Stimulated activated CD4-positive, alpha-beta T cell treated with anti-CD3 and anti-CD28 coated beads, Interleukin-12 subunit alpha, Interleukin-12 subunit beta, amount 100 ng/mL, for 4 hours (primary cell): Measurements from ENCODE around the gene TNFRSF6B.

Experiments used
- DNase-seq: peaks from one replicate; pipeline ENCODE4 v3.0.0-alpha.2; 2020

Gene TNFRSF6B

GRCh38 chr20:63740070-63740626, 43.7 kb downstream of the TNFRSF6B start:
- DNase-seq: no peak

- no peak for DNase-seq
Measured at GRCh38 chr20:63740627-63741353, 44.3 kb downstream of the TNFRSF6B start.

- DNase-seq: no peak
Measured at GRCh38 chr20:63741354-63741675, 44.9 kb downstream of the TNFRSF6B start.

GRCh38 chr20:63741676-63742380, 45.4 kb downstream of the TNFRSF6B start:
- DNase-seq: no peak

GRCh38 chr20:63742381-63743024, 46.1 kb downstream of the TNFRSF6B start:
- no peak for DNase-seq

- DNase-seq: no peak
Measured at GRCh38 chr20:63743210-63743970, 46.9 kb downstream of the TNFRSF6B start.

- DNase-seq: no peak
Measured at GRCh38 chr20:63744158-63744557, 47.7 kb downstream of the TNFRSF6B start.

GRCh38 chr20:63744574-63745423, 48.3 kb downstream of the TNFRSF6B start:
- no peak for DNase-seq

- no peak for DNase-seq
Measured at GRCh38 chr20:63745424-63745805, 49.0 kb downstream of the TNFRSF6B start.

GRCh38 chr20:63745961-63746731, 49.7 kb downstream of the TNFRSF6B start:
- DNase-seq: no peak

- no peak for DNase-seq
Measured at GRCh38 chr20:63746751-63747315, 50.4 kb downstream of the TNFRSF6B start.

- no peak for DNase-seq
Measured at GRCh38 chr20:63747622-63748069, 51.2 kb downstream of the TNFRSF6B start.
